Measurements from ENCODE around the gene RAB25. TPM values are rescaled to one million over a fixed set of nuclear protein-coding genes. Genes with fewer than 3 reads are reported as not detected.

RAB25 gene
- total and polyA plus RNA-seq, 2 of the 13 experiments (the other 11 are each of a cell fraction or from before 2014, with no cell fraction given): 0.20 to 0.22 TPM

DNA sequence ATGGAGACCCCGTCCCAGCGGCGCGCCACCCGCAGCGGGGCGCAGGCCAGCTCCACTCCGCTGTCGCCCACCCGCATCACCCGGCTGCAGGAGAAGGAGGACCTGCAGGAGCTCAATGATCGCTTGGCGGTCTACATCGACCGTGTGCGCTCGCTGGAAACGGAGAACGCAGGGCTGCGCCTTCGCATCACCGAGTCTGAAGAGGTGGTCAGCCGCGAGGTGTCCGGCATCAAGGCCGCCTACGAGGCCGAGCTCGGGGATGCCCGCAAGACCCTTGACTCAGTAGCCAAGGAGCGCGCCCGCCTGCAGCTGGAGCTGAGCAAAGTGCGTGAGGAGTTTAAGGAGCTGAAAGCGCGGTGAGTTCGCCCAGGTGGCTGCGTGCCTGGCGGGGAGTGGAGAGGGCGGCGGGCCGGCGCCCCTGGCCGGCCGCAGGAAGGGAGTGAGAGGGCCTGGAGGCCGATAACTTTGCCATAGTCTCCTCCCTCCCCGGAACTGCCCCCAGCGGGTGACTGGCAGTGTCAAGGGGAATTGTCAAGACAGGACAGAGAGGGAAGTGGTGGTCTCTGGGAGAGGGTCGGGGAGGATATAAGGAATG is 54.1 kb downstream of the RAB25 start (continued):
- no peak for TF ChIP-seq HMG20A (CRISPR knock-in tag; IDR thresholded peaks at IDR 0.05; ENCODE audit: borderline replicate concordance)
- no peak for TF ChIP-seq ZNF367 (CRISPR knock-in tag; IDR thresholded peaks at IDR 0.05; ENCODE audit: borderline replicate concordance)
- TF ChIP-seq ONECUT2 (CRISPR knock-in tag; IDR thresholded peaks at IDR 0.05): no peak
- no peak for TF ChIP-seq ZNF766 (CRISPR knock-in tag; IDR thresholded peaks at IDR 0.05; ENCODE audit: borderline replicate concordance)
- TF ChIP-seq ZNF205 (CRISPR knock-in tag; IDR thresholded peaks at IDR 0.05): no peak
- no peak for TF ChIP-seq ZNF546 (CRISPR knock-in tag; conservative IDR thresholded peaks at IDR 0.05)
- TF ChIP-seq ZNF234 (CRISPR knock-in tag; conservative IDR thresholded peaks at IDR 0.05): 0 out of 2 replicates have a peak, but pooled peaks have one; percentile 65
- no peak for TF ChIP-seq NFYC (CRISPR knock-in tag; IDR thresholded peaks at IDR 0.05)
- TF ChIP-seq ZNF138 (CRISPR knock-in tag; IDR thresholded peaks at IDR 0.05; ENCODE audit: low read depth): no peak
- TF ChIP-seq, protein P1, sequence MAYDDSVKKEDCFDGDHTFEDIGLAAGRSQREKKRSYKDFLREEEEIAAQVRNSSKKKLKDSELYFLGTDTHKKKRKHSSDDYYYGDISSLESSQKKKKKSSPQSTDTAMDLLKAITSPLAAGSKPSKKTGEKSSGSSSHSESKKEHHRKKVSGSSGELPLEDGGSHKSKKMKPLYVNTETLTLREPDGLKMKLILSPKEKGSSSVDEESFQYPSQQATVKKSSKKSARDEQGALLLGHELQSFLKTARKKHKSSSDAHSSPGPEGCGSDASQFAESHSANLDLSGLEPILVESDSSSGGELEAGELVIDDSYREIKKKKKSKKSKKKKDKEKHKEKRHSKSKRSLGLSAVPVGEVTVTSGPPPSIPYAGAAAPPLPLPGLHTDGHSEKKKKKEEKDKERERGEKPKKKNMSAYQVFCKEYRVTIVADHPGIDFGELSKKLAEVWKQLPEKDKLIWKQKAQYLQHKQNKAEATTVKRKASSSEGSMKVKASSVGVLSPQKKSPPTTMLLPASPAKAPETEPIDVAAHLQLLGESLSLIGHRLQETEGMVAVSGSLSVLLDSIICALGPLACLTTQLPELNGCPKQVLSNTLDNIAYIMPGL (CRISPR knock-in tag; IDR thresholded peaks at IDR 0.05; ENCODE audit: borderline replicate concordance in 1 of 2, low read depth in 1 of 2): peak in 1 of 2 experiments; percentile 63; a peak in 3 of 4 replicates
- no peak for TF ChIP-seq NFRKB (IDR thresholded peaks at IDR 0.05)
- TF ChIP-seq RBFOX2 (IDR thresholded peaks at IDR 0.05; ENCODE audit: low read depth, low read length): peak; percentile 74
- TF ChIP-seq, protein P2, sequence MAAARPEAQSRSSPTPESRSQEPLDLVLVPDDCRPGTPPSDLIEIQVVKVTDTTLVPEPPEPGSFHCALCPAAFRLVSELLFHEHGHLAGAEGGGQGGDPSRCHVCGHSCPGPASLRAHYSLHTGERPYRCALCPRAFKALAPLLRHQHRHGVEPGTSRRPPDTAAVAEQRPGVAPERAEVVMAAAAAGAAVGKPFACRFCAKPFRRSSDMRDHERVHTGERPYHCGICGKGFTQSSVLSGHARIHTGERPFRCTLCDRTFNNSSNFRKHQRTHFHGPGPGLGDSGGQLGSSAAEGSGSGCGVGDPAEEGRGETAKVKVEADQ (CRISPR knock-in tag; IDR thresholded peaks at IDR 0.05; ENCODE audit: borderline replicate concordance): no peak
- TF ChIP-seq ZNF136 (CRISPR knock-in tag; IDR thresholded peaks at IDR 0.05; ENCODE audit: low read depth): no peak
- no peak for TF ChIP-seq ISX (CRISPR knock-in tag; conservative IDR thresholded peaks at IDR 0.05)
- TF ChIP-seq, protein P3, sequence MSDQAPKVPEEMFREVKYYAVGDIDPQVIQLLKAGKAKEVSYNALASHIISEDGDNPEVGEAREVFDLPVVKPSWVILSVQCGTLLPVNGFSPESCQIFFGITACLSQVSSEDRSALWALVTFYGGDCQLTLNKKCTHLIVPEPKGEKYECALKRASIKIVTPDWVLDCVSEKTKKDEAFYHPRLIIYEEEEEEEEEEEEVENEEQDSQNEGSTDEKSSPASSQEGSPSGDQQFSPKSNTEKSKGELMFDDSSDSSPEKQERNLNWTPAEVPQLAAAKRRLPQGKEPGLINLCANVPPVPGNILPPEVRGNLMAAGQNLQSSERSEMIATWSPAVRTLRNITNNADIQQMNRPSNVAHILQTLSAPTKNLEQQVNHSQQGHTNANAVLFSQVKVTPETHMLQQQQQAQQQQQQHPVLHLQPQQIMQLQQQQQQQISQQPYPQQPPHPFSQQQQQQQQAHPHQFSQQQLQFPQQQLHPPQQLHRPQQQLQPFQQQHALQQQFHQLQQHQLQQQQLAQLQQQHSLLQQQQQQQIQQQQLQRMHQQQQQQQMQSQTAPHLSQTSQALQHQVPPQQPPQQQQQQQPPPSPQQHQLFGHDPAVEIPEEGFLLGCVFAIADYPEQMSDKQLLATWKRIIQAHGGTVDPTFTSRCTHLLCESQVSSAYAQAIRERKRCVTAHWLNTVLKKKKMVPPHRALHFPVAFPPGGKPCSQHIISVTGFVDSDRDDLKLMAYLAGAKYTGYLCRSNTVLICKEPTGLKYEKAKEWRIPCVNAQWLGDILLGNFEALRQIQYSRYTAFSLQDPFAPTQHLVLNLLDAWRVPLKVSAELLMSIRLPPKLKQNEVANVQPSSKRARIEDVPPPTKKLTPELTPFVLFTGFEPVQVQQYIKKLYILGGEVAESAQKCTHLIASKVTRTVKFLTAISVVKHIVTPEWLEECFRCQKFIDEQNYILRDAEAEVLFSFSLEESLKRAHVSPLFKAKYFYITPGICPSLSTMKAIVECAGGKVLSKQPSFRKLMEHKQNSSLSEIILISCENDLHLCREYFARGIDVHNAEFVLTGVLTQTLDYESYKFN (CRISPR knock-in tag; conservative IDR thresholded peaks at IDR 0.05): 0 out of 2 replicates have a peak, but pooled peaks have one; percentile 5
- no peak for TF ChIP-seq ZNF674 (CRISPR knock-in tag; IDR thresholded peaks at IDR 0.05; ENCODE audit: low read depth)
- TF ChIP-seq, protein P4, sequence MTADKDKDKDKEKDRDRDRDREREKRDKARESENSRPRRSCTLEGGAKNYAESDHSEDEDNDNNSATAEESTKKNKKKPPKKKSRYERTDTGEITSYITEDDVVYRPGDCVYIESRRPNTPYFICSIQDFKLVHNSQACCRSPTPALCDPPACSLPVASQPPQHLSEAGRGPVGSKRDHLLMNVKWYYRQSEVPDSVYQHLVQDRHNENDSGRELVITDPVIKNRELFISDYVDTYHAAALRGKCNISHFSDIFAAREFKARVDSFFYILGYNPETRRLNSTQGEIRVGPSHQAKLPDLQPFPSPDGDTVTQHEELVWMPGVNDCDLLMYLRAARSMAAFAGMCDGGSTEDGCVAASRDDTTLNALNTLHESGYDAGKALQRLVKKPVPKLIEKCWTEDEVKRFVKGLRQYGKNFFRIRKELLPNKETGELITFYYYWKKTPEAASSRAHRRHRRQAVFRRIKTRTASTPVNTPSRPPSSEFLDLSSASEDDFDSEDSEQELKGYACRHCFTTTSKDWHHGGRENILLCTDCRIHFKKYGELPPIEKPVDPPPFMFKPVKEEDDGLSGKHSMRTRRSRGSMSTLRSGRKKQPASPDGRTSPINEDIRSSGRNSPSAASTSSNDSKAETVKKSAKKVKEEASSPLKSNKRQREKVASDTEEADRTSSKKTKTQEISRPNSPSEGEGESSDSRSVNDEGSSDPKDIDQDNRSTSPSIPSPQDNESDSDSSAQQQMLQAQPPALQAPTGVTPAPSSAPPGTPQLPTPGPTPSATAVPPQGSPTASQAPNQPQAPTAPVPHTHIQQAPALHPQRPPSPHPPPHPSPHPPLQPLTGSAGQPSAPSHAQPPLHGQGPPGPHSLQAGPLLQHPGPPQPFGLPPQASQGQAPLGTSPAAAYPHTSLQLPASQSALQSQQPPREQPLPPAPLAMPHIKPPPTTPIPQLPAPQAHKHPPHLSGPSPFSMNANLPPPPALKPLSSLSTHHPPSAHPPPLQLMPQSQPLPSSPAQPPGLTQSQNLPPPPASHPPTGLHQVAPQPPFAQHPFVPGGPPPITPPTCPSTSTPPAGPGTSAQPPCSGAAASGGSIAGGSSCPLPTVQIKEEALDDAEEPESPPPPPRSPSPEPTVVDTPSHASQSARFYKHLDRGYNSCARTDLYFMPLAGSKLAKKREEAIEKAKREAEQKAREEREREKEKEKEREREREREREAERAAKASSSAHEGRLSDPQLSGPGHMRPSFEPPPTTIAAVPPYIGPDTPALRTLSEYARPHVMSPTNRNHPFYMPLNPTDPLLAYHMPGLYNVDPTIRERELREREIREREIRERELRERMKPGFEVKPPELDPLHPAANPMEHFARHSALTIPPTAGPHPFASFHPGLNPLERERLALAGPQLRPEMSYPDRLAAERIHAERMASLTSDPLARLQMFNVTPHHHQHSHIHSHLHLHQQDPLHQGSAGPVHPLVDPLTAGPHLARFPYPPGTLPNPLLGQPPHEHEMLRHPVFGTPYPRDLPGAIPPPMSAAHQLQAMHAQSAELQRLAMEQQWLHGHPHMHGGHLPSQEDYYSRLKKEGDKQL (CRISPR knock-in tag; IDR thresholded peaks at IDR 0.05; ENCODE audit: low read depth): no peak
